GM12873 (cell line): ENCODE results near the gene SIM2.

Experiments
- TF ChIP-seq, protein P1 (sequence below): IDR thresholded peaks from 2 replicates; pipeline ENCODE4 v1.5.1; 2012; ENCODE audit warnings: low read depth, mild to moderate bottlenecking, moderate library complexity, low read length, control low read depth; ENCODE audit not compliant: insufficient read depth; ENCODE audit errors: missing control alignments

Gene SIM2

DNA sequence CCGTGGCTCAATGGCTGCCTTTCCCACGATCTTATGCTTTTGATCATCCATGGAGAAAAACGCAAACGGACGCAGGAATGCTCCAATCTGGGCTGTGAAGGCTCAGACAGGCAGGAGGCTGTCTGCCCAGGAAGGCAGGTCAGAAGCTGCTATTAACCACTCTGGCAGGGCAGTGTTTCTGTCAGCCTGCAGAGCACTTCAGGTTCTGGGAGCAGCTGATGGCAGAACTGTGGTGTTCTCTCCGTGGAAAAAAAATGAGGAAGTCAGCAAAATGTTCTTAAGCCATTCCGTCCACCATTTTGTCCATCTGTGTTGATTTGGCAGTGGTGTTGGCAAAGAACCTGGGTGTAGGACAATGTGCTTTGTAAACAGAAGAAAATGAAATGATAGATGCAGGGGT is 91.7 kb downstream of the SIM2 start:
- TF ChIP-seq, protein P1, sequence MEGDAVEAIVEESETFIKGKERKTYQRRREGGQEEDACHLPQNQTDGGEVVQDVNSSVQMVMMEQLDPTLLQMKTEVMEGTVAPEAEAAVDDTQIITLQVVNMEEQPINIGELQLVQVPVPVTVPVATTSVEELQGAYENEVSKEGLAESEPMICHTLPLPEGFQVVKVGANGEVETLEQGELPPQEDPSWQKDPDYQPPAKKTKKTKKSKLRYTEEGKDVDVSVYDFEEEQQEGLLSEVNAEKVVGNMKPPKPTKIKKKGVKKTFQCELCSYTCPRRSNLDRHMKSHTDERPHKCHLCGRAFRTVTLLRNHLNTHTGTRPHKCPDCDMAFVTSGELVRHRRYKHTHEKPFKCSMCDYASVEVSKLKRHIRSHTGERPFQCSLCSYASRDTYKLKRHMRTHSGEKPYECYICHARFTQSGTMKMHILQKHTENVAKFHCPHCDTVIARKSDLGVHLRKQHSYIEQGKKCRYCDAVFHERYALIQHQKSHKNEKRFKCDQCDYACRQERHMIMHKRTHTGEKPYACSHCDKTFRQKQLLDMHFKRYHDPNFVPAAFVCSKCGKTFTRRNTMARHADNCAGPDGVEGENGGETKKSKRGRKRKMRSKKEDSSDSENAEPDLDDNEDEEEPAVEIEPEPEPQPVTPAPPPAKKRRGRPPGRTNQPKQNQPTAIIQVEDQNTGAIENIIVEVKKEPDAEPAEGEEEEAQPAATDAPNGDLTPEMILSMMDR: no peak

DNA sequence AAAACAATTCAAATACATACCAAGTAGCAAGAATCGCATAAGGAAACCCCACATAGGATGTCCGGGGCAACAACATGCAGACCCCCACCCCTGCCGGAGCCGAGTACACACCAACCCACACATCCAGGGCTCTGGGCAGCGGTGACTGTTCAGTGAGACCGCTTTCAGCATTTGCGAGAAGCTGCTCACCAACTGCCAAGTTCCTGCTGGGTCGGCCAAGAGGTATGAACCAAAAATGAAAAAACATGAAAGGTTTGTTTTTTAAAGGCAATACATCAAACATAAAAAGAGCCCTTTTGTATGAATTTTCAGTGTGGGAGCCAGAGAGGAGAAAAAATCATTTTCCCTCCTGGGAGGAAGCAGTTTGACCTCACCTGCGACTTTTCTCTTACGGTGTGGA is 92.3 kb downstream of the SIM2 start:
- TF ChIP-seq, protein P1: no peak

DNA sequence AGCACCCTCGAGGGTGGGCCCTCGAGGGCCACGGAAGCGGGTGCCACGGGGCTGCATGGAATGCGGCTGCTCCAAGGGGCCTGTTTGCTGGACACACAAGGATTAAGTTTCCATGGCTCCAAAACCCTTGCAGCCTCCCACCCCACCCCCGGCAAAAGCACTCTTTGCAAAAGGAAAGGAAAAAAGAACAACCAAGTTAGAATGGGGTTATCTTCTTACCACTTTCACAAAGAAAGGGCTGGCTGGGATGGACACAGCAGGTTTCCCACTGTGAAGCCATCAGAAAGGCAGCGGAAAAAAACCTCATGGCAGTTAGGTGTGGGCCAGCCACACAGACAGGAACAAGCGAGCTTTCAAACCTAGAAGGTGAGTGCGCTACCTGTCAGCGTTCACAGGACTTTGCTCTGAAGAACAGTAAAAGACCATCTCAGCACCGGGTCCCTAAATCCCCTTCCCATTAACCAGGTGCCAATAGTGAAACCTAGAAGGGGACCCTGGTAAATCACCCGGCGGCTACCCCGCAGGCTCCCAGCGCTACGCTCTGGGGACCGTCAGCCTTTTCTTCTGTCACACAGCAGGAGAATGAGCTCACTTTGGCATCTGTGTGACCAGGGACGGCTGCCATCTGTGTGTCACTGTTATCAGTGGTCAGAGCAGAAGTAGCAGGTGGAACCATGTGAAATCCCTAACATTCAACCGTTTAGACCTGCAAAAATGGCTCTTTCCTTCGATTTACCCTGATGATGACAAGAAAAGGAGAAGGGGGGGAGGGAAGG is 93.0 kb downstream of the SIM2 start:
- TF ChIP-seq, protein P1: no peak

DNA sequence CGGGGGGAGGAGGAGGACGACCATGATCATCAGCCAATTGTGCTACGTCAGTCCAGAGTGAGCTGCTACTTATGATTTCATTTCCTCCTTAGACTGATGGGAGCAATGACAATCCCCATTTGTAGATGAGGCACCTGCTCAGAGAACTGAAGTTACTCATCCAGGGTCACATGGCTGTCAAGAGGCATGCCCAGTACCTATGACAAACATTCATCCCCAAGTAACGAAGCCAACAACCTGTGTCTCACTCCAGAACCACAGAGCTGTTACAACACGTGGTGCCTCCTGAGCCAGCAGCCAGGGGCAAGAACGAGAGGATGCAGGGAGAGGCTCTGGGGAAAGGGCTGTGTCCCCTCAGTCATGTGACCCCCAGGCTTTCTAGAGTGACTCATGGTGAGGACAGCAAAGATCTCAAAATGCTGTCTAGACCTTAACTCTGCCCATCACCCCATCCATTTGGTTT is 93.6 kb downstream of the SIM2 start:
- TF ChIP-seq, protein P1: no peak

DNA sequence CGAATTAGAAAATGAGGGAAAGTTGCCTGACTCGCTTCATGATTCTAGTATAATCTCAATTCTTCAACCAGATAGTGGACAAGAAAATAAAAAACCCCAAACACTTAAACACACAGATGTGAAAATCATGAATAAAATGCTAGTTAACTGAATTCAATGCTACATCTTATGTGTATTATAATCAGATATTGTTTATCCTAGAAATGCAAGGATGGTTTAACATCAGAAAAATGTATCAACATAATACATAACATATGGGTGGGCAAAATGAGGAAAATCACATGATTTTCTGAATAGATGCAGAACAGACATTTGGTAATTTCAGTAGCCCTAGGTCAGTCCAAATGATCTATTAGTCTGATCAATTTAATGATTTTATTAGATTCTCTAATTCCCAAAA is 97.2 kb downstream of the SIM2 start:
- TF ChIP-seq, protein P1: no peak

DNA sequence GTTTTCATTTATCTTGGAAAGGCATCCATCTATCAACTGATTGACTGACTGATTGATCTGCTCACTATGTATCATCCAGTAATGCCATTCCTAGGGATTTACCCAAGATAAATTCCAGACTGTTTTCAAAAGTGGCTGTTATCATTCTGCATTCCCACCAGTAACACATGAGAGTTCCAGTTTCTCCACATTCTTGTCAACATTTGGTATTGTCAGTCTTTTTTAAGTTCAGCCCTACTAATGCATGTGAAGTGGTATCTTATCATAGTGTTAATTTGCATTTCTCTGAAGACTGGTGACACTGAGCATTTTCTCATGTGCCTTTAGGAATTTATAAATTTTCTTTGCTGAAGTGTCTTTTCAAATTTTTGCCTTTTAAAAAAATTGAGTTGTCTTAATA is 99.6 kb downstream of the SIM2 start:
- TF ChIP-seq, protein P1: no peak
